HG03432 (cell line): ENCODE measurements around the gene RPTOR.

Source experiments
- ATAC-seq: cut with Tn5 transposase; IDR thresholded peaks from one replicate; pipeline ENCODE4 v1.9.1; 2021; ENCODE audit warnings: mild to moderate bottlenecking, moderate library complexity; ENCODE audit not compliant: unreplicated experiment

RPTOR gene

GRCh38 chr17:80965606-80966005 is 421.0 kb downstream of the RPTOR start:
- ATAC-seq = no peak

- no peak for ATAC-seq
These were observed 422.8 kb downstream of the RPTOR start for GRCh38 chr17:80967404-80967872.

- no peak for ATAC-seq
These were observed 424.0 kb downstream of the RPTOR start for GRCh38 chr17:80968602-80969029.

GRCh38 chr17:80969030-80969673 is 424.5 kb downstream of the RPTOR start:
- no peak for ATAC-seq

- no peak for ATAC-seq
These were observed 425.0 kb downstream of the RPTOR start for GRCh38 chr17:80969674-80970043.

GRCh38 chr17:80970044-80970761 is 425.6 kb downstream of the RPTOR start:
- no peak for ATAC-seq

- no peak for ATAC-seq
These were observed 426.4 kb downstream of the RPTOR start for GRCh38 chr17:80970762-80971703.

GRCh38 chr17:80971704-80972304 is 427.2 kb downstream of the RPTOR start:
- ATAC-seq = no peak

- ATAC-seq = no peak
These were observed 432.1 kb downstream of the RPTOR start for GRCh38 chr17:80976701-80977100.

GRCh38 chr17:80977172-80977571 is 432.5 kb downstream of the RPTOR start:
- no peak for ATAC-seq

- ATAC-seq = no peak
These were observed 434.2 kb downstream of the RPTOR start for GRCh38 chr17:80978499-80979497.

GRCh38 chr17:80979547-80980378 is 435.1 kb downstream of the RPTOR start:
- no peak for ATAC-seq

- no peak for ATAC-seq
These were observed 435.9 kb downstream of the RPTOR start for GRCh38 chr17:80980397-80981061.

- ATAC-seq = no peak
These were observed 436.6 kb downstream of the RPTOR start for GRCh38 chr17:80981062-80981902.

- no peak for ATAC-seq
These were observed 437.3 kb downstream of the RPTOR start for GRCh38 chr17:80981929-80982425.

GRCh38 chr17:80982426-80982974 is 437.9 kb downstream of the RPTOR start:
- no peak for ATAC-seq

GRCh38 chr17:80983545-80983944 is 438.9 kb downstream of the RPTOR start:
- no peak for ATAC-seq
